Measurements from ENCODE around the gene CDO1.

Gene CDO1

DNA sequence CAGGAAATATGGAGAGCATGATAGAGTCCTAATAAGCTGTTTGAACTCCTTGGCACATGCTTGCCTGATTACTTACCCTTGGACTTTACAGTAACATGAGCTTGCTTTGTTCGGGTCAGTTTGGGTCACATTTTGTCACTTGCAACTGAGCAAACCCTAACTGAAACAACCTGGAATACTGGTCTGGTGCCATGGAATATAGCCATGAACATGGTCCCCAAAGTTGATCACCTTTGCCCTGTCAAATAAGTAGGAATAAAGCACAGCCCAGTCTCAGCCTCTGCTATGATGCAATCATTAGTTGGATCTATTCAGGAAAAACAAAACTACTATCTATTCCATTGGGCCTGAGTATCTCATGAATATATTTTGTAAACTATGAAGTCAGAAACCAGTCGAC is 18.2 kb downstream of the CDO1 start:
- no peak overlapping the region for H3K4me3 ChIP-seq (ENCODE audit: low read depth, low read length)
- DNase-seq (ENCODE audit: low read depth, low spot score): no peak
- in situ Hi-C loops (cut with HindIII; ENCODE audit: low sequenced_read_pairs): no loop called here
- TF ChIP-seq, protein P1, sequence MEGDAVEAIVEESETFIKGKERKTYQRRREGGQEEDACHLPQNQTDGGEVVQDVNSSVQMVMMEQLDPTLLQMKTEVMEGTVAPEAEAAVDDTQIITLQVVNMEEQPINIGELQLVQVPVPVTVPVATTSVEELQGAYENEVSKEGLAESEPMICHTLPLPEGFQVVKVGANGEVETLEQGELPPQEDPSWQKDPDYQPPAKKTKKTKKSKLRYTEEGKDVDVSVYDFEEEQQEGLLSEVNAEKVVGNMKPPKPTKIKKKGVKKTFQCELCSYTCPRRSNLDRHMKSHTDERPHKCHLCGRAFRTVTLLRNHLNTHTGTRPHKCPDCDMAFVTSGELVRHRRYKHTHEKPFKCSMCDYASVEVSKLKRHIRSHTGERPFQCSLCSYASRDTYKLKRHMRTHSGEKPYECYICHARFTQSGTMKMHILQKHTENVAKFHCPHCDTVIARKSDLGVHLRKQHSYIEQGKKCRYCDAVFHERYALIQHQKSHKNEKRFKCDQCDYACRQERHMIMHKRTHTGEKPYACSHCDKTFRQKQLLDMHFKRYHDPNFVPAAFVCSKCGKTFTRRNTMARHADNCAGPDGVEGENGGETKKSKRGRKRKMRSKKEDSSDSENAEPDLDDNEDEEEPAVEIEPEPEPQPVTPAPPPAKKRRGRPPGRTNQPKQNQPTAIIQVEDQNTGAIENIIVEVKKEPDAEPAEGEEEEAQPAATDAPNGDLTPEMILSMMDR (IDR thresholded peaks at IDR 0.05; ENCODE audit: low read depth, low read length): no peak

DNA sequence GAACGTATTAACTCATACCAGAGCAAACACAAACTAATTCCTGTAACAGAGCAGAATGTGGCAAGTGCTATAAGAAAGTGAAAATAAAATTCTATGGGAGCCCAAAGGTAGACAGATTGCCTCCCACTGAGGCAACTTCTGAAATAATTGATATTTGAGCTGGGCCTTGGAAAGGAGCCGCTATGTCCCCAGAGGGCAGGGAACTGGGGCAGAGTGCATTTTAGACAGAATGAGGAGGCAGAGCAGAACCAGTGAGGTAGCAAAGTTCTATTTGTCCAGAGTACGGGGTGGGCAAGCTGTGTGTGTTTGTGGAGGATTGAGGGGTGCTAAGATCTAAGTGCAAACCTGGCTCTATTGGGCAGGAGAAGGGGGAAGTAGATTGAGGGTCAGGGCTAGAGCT is 19.8 kb downstream of the CDO1 start:
- TF ChIP-seq, protein P1 (IDR thresholded peaks at IDR 0.05; ENCODE audit: low read depth, low read length): no peak
- in situ Hi-C loops (cut with HindIII; ENCODE audit: low sequenced_read_pairs): no loop called here
- no peak for DNase-seq (ENCODE audit: low read depth, low spot score)
- H3K4me3 ChIP-seq (ENCODE audit: low read depth, low read length): no peak overlapping the region

DNA sequence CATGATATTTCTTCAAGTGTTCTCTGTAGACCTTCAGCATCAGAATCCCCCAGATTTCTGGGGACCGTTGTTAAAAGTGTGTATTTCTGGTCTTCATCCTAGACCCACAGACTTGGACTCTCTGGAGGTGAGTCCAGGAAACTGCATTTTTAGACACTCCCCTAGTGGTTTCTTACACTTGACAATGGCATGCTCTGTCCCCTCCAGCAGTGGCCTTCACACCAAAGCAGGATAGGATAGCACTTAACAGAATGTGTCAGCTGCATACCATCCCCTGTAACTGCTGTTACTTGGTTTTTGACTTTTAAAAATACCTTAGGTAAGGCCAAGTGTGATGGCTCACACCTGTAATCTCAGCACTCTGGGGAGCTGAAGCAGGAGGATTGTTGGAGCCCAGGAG is 20.8 kb downstream of the CDO1 start:
- H3K4me3 ChIP-seq (ENCODE audit: low read depth, low read length): no peak overlapping the region
- no peak for DNase-seq (ENCODE audit: low read depth, low spot score)
- TF ChIP-seq, protein P1 (IDR thresholded peaks at IDR 0.05; ENCODE audit: low read depth, low read length): no peak
- in situ Hi-C loops (cut with HindIII; ENCODE audit: low sequenced_read_pairs): no loop called here

DNA sequence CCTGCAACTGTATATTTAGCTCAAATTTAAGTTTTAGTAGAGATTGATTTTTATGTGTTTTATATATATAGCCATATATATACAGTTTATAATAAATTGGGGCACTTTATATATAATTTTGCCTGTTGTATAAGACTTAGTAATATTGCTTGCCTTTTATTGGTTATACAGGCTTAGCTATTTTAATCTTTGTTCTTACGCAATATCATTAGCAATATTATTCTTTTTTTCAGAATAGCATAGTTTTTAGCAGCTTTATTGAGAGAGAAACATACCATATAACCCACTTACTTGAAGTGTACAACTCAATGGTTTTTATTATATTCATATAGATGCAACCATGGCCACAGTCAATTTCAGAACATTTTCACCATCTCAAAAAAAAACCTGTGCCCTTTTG is 28.0 kb downstream of the CDO1 start:
- H3K4me3 ChIP-seq (ENCODE audit: low read depth, low read length): no peak overlapping the region
- DNase-seq (ENCODE audit: low read depth, low spot score): no peak
- in situ Hi-C loops (cut with HindIII; ENCODE audit: low sequenced_read_pairs): no loop called here
- TF ChIP-seq, protein P1 (IDR thresholded peaks at IDR 0.05; ENCODE audit: low read depth, low read length): no peak

DNA sequence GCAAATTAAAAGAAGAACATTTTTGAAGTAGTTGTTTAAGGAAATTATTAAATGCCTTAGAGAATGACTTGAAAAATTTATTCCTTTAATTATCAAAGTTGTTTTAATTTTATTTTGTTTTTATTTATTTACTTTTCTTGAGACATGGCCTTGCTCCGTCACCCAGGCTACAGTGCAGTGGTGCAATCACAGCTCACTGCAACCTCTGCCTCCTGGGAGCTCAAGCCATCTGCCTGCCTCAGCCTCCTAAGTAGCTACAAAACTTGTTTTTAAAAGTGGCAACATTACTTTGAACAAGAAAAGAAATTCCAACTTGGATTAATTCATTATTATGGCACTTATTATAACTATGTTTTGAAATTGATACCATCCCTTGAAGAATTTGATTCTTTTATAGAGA is 29.0 kb downstream of the CDO1 start:
- in situ Hi-C loops (cut with HindIII; ENCODE audit: low sequenced_read_pairs): no loop called here
- DNase-seq (ENCODE audit: low read depth, low spot score): no peak
- no peak overlapping the region for H3K4me3 ChIP-seq (ENCODE audit: low read depth, low read length)
- TF ChIP-seq, protein P1 (IDR thresholded peaks at IDR 0.05; ENCODE audit: low read depth, low read length): no peak

DNA sequence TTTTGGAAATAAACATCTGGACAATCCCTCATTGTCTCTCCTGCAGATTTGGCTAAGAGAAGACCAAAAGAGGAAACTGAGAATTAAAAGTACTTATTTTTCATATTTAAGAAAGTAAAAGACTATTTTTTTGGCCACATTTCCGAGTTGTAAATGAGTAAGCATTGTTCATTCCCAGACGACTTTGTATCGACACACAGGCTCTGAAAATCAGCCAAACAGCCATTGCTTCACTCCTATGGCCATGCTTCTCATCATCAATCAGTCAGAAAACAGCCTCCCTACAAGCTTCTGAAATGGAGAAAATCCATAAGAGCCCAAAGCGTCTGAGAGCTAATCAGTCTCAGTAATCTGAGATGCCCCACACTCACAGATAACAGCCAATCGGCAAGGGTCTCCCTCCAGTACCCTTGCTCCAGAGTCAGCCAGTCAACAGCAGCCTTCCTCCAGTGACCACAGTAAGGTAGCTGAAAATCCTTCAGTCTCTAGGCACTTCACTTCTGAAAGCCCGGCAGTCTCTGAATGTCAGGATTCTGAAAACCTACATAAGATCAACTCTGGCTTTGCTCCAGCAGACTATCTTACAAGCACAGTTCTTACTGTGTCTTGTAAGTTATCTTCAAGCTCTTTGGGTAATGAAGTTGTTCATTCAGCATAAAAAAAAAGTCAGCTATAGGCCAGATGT is 30.9 kb downstream of the CDO1 start:
- H3K4me3 ChIP-seq (ENCODE audit: low read depth, low read length): no peak overlapping the region
- no peak for DNase-seq (ENCODE audit: low read depth, low spot score)
- TF ChIP-seq, protein P1 (IDR thresholded peaks at IDR 0.05; ENCODE audit: low read depth, low read length): no peak
- in situ Hi-C loops (cut with HindIII; ENCODE audit: low sequenced_read_pairs): no loop called here

Measured in astrocyte of the spinal cord (primary cell).